SK-N-SH treated with all-trans-retinoic acid at 6 μM for 48 hours (cell line): ENCODE measurements around the gene PAPPA.

ENCODE experiments used
- PPARA ChIP-seq: fragments of 250-450 bp; sonication (Bioruptor Pico); IDR thresholded peaks from 2 replicates; pipeline ENCODE4 v1.5.0; 2020; ENCODE audit warnings: mild to moderate bottlenecking, borderline replicate concordance
- TCF4 ChIP-seq: fragments of 250-450 bp; sonication (Bioruptor Pico); IDR thresholded peaks from 2 replicates; pipeline ENCODE4 v1.8.0; 2021; ENCODE audit warnings: mild to moderate bottlenecking, moderate library complexity, borderline replicate concordance
- ZFP3 ChIP-seq: fragments of 250-450 bp; sonication (Bioruptor Pico); IDR thresholded peaks from 2 replicates; pipeline ENCODE4 v1.5.0; 2020; ENCODE audit warnings: mild to moderate bottlenecking, moderate library complexity
- TF ChIP-seq, protein P1 (sequence below): fragments of 250-450 bp; sonication (Bioruptor Pico); IDR thresholded peaks from 2 replicates; pipeline ENCODE4 v1.5.0; 2020; ENCODE audit warnings: mild to moderate bottlenecking, moderate library complexity
- TF ChIP-seq, protein P2 (sequence below): fragments of 250-450 bp; sonication (Bioruptor Pico); IDR thresholded peaks from 2 replicates; pipeline ENCODE4 v1.5.1; 2020; ENCODE audit warnings: low read depth, mild to moderate bottlenecking, moderate library complexity

DNA sequence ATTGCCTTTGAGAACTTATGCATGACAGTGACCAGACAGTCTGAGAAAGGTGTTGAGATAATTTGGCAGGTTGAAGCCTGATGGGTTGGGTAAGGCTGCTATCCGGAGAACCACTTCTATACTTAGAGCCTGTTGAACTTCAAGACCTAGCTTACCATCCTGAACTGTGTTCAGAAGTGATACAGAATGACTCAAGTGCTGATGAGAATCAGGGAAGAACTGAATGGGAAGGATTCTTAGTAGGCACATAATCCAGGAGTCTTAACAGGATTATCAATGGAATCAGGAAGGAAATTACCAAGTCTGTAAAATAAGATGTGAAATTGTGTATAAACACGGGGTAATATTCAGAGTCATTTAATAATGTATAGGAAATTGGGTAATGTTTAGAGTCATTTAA is 9.0 kb upstream of the PAPPA start:
- no peak for TF ChIP-seq TCF4 (CRISPR knock-in tag)
- TF ChIP-seq PPARA = no peak
- TF ChIP-seq, protein P1, sequence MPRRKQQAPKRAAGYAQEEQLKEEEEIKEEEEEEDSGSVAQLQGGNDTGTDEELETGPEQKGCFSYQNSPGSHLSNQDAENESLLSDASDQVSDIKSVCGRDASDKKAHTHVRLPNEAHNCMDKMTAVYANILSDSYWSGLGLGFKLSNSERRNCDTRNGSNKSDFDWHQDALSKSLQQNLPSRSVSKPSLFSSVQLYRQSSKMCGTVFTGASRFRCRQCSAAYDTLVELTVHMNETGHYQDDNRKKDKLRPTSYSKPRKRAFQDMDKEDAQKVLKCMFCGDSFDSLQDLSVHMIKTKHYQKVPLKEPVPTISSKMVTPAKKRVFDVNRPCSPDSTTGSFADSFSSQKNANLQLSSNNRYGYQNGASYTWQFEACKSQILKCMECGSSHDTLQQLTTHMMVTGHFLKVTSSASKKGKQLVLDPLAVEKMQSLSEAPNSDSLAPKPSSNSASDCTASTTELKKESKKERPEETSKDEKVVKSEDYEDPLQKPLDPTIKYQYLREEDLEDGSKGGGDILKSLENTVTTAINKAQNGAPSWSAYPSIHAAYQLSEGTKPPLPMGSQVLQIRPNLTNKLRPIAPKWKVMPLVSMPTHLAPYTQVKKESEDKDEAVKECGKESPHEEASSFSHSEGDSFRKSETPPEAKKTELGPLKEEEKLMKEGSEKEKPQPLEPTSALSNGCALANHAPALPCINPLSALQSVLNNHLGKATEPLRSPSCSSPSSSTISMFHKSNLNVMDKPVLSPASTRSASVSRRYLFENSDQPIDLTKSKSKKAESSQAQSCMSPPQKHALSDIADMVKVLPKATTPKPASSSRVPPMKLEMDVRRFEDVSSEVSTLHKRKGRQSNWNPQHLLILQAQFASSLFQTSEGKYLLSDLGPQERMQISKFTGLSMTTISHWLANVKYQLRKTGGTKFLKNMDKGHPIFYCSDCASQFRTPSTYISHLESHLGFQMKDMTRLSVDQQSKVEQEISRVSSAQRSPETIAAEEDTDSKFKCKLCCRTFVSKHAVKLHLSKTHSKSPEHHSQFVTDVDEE (CRISPR knock-in tag) = no peak
- TF ChIP-seq, protein P2, sequence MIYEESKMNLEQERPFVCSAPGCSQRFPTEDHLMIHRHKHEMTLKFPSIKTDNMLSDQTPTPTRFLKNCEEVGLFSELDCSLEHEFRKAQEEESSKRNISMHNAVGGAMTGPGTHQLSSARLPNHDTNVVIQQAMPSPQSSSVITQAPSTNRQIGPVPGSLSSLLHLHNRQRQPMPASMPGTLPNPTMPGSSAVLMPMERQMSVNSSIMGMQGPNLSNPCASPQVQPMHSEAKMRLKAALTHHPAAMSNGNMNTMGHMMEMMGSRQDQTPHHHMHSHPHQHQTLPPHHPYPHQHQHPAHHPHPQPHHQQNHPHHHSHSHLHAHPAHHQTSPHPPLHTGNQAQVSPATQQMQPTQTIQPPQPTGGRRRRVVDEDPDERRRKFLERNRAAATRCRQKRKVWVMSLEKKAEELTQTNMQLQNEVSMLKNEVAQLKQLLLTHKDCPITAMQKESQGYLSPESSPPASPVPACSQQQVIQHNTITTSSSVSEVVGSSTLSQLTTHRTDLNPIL (CRISPR knock-in tag) = no peak
- no peak for TF ChIP-seq ZFP3 (CRISPR knock-in tag)
